ENCODE data around the gene KEAP1. TPM values are rescaled to one million over a fixed set of nuclear protein-coding genes. Genes with fewer than 3 reads are reported as not detected.

The KEAP1 gene
- total RNA-seq, 2 experiments from 2014 or later: 68.9 to 93.5 TPM

DNA sequence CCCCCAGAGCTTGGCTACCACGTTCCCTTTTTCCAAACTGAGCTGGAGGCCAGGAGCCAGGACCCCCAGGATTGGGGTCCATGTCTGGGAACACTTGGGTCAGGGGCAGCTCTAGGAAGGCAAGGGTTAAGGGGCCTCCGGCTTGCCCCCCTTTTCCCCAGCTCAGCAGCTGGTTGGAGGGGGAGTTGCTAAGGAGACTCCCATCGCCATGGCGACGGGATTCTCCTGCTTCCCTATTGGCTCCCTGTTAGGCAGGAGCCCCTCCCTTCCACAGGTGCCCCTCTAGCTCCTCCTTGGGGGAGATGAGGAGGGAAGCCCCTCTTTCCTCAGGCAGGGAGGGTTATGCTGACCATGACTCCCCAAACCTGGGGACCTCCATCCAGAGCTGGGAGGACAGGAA lies 48.9 kb downstream of the KEAP1 start:
- TF ChIP-seq EZH2phosphoT487 (IDR thresholded peaks at IDR 0.05; ENCODE audit: borderline replicate concordance, low read depth, low read length): no peak
- TF ChIP-seq, protein P1, sequence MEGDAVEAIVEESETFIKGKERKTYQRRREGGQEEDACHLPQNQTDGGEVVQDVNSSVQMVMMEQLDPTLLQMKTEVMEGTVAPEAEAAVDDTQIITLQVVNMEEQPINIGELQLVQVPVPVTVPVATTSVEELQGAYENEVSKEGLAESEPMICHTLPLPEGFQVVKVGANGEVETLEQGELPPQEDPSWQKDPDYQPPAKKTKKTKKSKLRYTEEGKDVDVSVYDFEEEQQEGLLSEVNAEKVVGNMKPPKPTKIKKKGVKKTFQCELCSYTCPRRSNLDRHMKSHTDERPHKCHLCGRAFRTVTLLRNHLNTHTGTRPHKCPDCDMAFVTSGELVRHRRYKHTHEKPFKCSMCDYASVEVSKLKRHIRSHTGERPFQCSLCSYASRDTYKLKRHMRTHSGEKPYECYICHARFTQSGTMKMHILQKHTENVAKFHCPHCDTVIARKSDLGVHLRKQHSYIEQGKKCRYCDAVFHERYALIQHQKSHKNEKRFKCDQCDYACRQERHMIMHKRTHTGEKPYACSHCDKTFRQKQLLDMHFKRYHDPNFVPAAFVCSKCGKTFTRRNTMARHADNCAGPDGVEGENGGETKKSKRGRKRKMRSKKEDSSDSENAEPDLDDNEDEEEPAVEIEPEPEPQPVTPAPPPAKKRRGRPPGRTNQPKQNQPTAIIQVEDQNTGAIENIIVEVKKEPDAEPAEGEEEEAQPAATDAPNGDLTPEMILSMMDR (conservative IDR thresholded peaks at IDR 0.05; ENCODE audit: low read length): no peak
- Histone ChIP-seq H3K4me1 (ENCODE audit: insufficient read depth, low read length, poor library complexity, severe bottlenecking) (no peaks in the 10 kb centered on the region), H3K36me3 (ENCODE audit: insufficient read depth, low read length) (peaks cover 65% of the 10 kb centered on the region), H3K4me3 (ENCODE audit: low read depth, low read length, poor library complexity, severe bottlenecking) (no peak overlapping the region), H2AFZ (ENCODE audit: low read length) (no peak overlapping the region), H3K4me2 (ENCODE audit: low read length) (no peak overlapping the region), H3K9me2 (ENCODE audit: insufficient read depth, low read length) (no peaks in the 10 kb centered on the region), H3K27ac (ENCODE audit: low read depth, low read length, poor library complexity, severe bottlenecking) (no peak overlapping the region), H3K79me2 (ENCODE audit: insufficient read depth, low read depth, low read length) (no peaks in the 10 kb centered on the region), H3K9me3 (ENCODE audit: low read length) (no peaks in the 10 kb centered on the region), H4K20me1 (ENCODE audit: insufficient read depth, low read length) (no peaks in the 10 kb centered on the region)
- CTCF ChIA-PET (ENCODE audit: unreplicated experiment): no interaction called here
- BruUV-seq (replicated peaks): no TSS peak
- DNase-seq (ENCODE audit: low spot score): no peak
- POLR2A ChIA-PET: no interaction called here
- intact Hi-C loops (cut with micrococcal nuclease; ENCODE audit: unreplicated experiment): no loop called here

DNA sequence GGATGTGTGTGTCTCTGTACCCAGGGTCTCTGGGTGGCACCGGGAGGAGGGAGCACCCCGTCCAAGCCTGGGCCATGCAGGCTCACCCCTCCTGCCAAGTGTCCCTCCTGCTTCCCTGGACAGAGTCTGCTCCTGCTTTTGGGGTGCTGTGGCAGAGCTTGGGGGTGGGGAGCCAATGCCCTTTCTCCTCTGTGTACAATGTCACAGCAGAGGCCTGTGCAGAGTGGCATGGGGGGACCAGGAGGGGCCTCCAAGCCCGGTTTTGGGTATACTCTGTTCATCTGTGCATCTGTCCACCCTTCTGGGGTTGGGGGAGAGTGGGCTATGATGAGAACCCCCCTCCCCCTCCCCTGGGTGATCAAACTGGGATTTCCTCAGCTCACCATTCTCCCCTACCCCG lies 49.3 kb downstream of the KEAP1 start:
- no peaks in the 10 kb centered on the region for H3K9me3 ChIP-seq (ENCODE audit: low read length)
- TF ChIP-seq EZH2phosphoT487 (IDR thresholded peaks at IDR 0.05; ENCODE audit: borderline replicate concordance, low read depth, low read length): no peak
- TF ChIP-seq, protein P1 (conservative IDR thresholded peaks at IDR 0.05; ENCODE audit: low read length): no peak
- peaks cover 65% of the 10 kb centered on the region for H3K36me3 ChIP-seq (ENCODE audit: insufficient read depth, low read length)
- no peaks in the 10 kb centered on the region for H4K20me1 ChIP-seq (ENCODE audit: insufficient read depth, low read length)
- no peak overlapping the region for H3K27ac ChIP-seq (ENCODE audit: low read depth, low read length, poor library complexity, severe bottlenecking)
- intact Hi-C loops (cut with micrococcal nuclease; ENCODE audit: unreplicated experiment): no loop called here
- H3K79me2 ChIP-seq (ENCODE audit: insufficient read depth, low read depth, low read length): no peaks in the 10 kb centered on the region
- POLR2A ChIA-PET: no interaction called here
- H3K9me2 ChIP-seq (ENCODE audit: insufficient read depth, low read length): no peaks in the 10 kb centered on the region
- DNase-seq (ENCODE audit: low spot score): no peak
- no peak overlapping the region for H3K4me2 ChIP-seq (ENCODE audit: low read length)
- H2AFZ ChIP-seq (ENCODE audit: low read length): no peak overlapping the region
- no TSS peak for BruUV-seq (replicated peaks)
- CTCF ChIA-PET (ENCODE audit: unreplicated experiment): no interaction called here
- H3K4me3 ChIP-seq (ENCODE audit: low read depth, low read length, poor library complexity, severe bottlenecking): no peak overlapping the region
- no peaks in the 10 kb centered on the region for H3K4me1 ChIP-seq (ENCODE audit: insufficient read depth, low read length, poor library complexity, severe bottlenecking)

DNA sequence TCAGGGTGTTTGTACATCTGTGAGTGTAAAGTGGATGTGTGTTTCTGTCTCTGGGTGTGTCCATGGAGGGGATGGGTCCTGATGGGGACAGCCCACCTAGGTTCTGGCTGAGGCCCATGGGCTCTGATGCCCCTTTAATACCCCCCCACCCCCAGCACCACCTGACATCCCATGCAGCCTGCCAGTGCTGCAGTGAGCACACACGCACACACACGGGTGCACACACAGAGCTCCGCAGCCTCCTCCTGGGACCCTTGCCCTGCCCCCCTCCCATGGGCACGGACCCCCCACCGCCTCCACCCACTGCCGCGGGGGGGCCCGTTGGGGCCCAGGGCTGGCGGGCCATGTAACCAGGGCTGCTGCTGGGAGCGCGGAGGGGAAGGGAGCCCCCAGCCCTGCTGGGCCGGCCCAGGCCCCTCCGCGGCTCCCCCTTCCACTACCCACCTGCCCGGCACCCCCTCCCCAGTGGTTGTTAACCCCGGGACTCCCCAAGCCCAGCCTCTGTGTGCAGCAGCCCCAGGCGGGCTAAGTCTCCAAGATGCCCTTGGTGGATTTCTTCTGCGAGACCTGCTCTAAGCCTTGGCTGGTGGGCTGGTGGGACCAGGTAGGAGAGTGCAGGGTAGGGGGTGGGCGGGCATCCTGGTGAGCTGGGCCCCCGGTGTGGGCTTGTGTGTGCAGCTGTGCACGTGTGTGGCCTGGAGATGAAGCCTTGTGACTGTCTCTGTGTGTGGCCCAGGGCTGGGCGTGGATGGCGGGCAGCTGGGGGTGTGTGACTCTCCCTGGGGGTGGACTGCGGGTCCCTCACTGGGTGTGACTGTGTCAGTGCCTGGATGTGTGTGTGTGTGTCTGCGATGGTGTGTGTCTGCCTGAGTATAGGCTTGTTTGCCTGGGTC lies 50.2 kb downstream of the KEAP1 start:
- H2AFZ ChIP-seq (ENCODE audit: low read length): no peak overlapping the region
- TF ChIP-seq EZH2phosphoT487 (IDR thresholded peaks at IDR 0.05; ENCODE audit: borderline replicate concordance, low read depth, low read length): no peak
- TF ChIP-seq, protein P1 (conservative IDR thresholded peaks at IDR 0.05; ENCODE audit: low read length): no peak
- peaks cover 66% of the 10 kb centered on the region for H3K36me3 ChIP-seq (ENCODE audit: insufficient read depth, low read length)
- POLR2A ChIA-PET: no interaction called here
- CTCF ChIA-PET (ENCODE audit: unreplicated experiment): no interaction called here
- BruUV-seq (replicated peaks): no TSS peak
- H3K9me2 ChIP-seq (ENCODE audit: insufficient read depth, low read length): no peaks in the 10 kb centered on the region
- H3K27ac ChIP-seq (ENCODE audit: low read depth, low read length, poor library complexity, severe bottlenecking): no peak overlapping the region
- H3K79me2 ChIP-seq (ENCODE audit: insufficient read depth, low read depth, low read length): no peaks in the 10 kb centered on the region
- DNase-seq (ENCODE audit: low spot score): no peak
- H3K4me1 ChIP-seq (ENCODE audit: insufficient read depth, low read length, poor library complexity, severe bottlenecking): no peaks in the 10 kb centered on the region
- H3K4me3 ChIP-seq (ENCODE audit: low read depth, low read length, poor library complexity, severe bottlenecking): no peak overlapping the region
- H3K4me2 ChIP-seq (ENCODE audit: low read length): no peak overlapping the region
- intact Hi-C loops (cut with micrococcal nuclease; ENCODE audit: unreplicated experiment): no loop called here
- H3K9me3 ChIP-seq (ENCODE audit: low read length): no peaks in the 10 kb centered on the region
- H4K20me1 ChIP-seq (ENCODE audit: insufficient read depth, low read length): no peaks in the 10 kb centered on the region
